HG03039 (cell line): ENCODE data around the gene CLDN11.

Source experiments
- ATAC-seq: cut with Tn5 transposase; IDR thresholded peaks from one replicate; pipeline ENCODE4 v1.9.1; 2021; ENCODE audit warnings: mild to moderate bottlenecking, moderate library complexity; ENCODE audit not compliant: unreplicated experiment

Gene CLDN11

DNA sequence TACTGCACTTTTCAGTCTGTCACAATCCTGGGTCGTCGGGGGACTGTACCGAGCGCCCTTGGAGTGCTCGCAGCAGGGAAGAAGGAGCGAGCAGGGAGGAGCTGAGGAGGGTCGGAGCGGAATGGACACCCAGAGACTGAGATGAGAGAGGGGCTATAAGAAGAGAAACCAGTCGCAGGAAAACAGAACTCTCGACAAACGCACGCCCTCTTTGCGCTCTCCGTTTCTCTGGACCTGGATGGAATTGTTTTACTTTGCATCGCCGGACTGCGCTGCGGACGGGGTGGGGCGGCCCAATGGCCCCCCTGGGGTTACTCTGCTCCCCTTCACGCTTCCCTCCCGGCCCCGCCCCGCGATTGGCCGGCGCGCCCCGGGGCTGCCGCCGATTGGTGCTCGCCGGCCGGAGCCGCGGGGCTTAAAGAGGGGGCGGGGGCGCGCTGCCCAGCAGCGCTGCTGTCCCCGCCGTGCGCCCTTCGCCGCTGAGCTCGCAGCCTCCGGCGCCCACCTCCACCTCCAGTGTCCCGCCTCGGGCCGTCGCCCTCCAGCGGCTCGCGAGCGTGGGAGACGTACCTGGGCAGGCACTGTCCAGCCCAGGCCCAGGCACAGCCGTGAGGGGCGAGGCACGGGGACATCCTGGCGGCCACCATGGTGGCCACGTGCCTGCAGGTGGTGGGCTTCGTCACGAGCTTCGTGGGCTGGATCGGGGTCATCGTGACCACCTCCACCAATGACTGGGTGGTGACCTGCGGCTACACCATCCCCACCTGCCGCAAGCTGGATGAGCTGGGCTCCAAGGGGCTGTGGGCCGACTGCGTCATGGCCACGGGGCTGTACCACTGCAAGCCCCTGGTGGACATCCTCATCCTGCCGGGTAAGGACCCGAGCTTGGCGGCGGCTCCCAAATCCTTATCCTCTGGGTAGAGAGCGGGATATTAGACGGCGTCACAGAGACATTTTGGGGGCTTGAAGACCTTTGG is at the start of gene CLDN11:
CLDN11 (plus strand) TSS at position 447 of the 977 bp plus-strand sequence; CDS start at position 646, 199 bp downstream.
- no peak for ATAC-seq

DNA sequence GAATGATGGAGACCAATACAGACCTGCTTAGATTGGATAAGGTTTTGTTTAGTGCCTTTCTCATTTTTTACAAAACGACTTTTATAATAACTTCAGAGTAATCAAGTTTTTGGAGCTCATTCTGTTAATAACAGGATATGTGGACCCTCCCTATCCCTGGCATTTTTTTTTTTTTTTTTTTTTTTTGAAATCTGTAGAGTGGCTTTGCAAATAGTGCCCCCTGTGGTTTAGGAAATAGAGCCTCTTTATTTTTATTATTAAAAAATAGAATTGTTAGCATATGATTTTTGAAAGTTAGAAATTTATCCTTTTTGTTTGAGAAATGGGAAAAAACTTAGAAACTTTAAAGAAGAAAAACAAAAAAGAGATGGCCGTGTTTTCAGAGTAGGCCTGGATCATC is 49.7 kb upstream of the CLDN11 start:
- ATAC-seq = no peak

DNA sequence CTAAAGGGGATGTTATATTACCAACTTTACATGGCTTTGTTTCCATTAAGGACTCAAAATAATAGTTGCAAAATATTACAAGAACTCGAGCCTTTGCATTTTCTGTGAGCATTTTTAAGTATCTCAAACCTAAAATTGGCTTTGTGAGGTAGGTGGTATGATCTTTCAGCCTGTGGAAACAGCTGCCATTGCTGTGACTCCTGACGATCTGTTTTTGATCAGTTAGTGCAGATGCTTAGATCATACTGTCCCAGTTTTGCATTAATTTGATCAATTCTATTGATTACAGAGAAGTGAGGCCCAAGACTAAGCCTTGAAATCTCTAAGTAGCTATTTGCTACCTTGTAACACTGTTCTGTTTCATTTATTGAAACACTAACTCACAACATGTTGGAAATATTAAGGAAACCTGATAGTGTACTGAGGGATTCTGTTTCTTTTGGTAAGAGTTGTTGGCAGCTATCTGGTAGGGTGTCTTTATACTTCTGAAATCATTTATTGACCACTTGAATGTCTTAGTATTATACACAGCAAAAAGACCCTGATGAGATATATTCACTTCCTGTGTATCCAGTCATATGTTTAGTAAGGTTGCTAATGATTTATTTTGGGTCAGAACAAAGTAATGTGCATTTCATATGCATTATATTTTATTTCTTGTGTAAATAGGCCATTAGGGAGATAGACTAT is 46.3 kb upstream of the CLDN11 start:
- ATAC-seq = no peak

DNA sequence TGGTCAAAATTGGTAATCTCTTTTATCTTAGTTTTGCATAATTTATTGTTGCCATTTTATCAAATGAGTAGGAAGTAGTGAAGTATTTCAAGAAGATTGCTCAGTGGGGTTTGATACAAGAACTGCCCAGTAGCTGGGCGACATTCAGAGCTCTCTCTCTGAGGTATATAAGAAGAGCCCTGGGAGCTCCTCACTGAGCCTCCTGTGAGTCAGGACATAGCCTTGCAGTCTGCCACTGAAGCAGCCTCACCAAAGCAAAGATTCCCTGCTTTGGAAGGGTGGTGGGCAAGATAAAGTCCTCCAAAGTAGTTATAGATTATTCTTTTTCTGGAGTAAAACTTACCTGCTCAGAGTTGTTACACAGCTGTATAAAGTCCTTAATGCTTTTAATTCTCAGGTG is 35.1 kb upstream of the CLDN11 start:
- no peak for ATAC-seq

DNA sequence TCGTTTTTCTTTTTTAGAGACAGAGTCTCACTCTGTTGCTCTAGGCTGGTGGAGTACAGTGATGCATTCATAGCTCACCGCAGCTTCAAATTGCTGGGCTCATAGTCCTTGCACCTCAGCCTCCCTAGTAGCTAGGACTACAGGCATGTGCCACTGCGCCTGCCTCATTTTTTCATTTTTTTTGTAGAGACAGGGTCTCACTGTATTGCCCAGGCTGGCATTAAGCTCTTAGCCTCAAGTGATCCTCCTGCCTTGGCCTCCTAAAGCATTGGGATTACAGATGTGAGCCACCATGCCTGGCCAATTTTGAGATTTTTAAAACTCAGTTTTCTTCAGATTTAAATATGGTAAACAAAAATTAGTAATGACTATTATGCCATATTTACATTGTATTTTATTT is 32.2 kb upstream of the CLDN11 start:
- no peak for ATAC-seq

DNA sequence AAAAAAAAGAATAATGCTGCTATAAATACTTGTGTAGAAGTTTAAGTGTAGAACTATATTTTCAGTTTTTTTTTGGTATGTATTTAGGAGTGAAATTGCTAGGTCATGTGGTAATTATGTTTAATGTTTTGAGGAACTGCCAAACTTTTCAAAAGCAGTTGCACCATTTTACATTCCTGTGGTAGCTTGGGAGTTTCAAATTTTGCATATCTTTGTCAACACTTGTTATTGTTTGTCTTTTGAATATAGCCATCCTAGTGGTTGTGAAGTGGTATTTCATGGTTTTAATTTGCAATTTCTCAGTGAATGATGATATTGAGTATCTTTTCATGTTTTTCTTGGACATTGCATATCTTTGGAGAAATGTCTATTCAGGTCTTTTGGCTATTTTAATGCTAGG is 30.7 kb upstream of the CLDN11 start:
- ATAC-seq = no peak

DNA sequence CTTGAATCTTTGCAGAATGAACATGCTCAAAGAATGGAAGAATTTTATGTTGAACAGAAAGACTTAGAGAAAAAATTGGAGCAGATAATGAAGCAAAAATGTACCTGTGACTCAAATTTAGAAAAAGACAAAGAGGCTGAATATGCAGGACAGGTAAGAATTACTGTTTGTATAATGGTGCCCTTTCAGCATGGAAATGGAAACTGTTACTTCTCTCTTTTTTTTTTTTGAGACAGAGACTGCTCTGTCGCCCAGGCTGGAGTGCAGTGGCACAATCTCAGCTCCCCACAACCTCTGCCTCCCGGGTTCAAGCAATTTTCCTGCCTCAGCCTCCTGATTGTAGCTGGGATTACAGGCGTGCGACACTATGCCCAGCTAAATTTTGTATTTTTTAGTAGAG is 27.6 kb upstream of the CLDN11 start:
- ATAC-seq = no peak

DNA sequence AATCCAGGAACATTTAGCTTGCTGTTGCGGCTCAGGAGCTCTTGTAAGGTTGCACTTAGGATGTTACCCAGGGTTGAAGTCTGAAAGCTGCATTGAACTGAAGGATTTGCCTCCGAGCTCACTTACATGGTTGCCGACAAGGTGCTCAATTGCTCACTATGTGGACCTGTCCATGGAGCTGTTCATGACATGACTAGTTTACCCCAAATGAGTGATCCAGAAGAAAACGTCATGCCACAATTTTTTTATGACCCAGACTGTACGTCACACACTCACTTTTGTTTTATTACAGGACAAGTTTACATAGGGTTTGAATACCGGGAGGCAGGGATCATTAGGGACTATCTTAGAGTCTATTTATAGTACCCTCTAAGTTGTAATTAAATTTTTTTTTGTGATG is 21.0 kb upstream of the CLDN11 start:
- no peak for ATAC-seq

DNA sequence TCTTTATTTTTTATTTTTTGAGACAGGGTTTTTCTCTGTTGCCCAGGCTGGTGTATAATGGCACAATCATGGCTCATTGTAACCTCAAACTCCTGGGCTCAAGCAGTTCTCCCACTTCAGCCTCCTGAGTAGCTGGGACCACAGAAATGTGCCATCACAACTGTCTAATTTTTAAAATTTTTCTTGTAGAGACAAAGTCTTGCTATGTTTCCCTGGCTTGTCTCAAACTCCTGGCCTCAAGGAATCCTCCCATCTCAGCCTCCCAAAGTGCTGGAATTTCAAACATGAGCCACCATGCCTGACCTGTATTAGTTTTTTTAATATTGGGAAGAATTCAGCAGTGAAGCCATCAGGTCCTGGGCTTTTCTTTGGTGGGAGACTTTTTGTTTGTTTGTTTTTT is 13.6 kb upstream of the CLDN11 start:
- ATAC-seq = no peak

DNA sequence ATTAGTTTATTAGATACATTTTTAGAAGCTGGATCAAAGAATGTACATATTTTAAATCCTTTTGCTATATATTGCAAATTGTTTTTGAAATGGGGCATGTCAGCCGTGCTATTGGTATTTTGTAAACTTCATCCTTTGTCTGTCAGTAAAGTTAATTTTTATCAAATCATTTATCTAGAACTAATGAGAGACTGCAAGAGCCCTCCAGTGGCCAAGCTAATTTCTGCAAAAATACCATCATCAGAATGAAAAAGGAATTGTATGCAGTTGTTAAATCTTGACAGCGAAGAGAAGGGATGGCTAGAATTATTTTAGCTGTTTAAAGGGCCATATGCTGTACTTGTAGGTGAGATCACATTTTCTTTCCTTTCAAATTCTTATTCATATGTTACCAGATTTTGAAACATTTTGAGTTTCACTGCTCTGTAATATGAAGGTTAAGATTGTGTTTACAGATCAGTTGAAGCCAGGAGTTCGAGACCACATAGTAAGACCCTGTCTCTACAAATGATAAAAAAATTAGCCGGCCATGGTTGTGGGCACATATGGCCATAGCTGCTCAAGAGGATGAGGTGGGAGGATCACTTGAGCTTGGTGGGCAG is 8.1 kb upstream of the CLDN11 start:
- ATAC-seq = no peak

DNA sequence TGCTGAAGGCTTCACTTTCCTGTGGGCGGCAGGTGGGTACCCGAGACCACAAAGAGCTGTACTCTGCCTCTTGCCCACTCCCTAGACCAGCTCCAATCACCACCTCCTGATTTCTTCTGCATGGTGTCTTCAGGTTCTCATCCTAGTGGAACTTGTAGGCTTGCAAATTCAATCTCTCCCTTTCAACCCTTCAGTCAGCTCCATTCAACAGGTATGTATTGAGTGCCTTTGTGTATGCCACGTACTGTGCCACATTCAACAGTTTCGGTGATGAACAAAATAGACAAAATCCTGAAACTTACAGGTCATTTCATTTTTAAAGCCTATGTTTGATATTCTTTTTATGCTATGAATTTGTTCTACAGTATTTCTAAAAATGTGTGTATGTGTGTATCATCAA is 5.4 kb upstream of the CLDN11 start:
- no peak for ATAC-seq

DNA sequence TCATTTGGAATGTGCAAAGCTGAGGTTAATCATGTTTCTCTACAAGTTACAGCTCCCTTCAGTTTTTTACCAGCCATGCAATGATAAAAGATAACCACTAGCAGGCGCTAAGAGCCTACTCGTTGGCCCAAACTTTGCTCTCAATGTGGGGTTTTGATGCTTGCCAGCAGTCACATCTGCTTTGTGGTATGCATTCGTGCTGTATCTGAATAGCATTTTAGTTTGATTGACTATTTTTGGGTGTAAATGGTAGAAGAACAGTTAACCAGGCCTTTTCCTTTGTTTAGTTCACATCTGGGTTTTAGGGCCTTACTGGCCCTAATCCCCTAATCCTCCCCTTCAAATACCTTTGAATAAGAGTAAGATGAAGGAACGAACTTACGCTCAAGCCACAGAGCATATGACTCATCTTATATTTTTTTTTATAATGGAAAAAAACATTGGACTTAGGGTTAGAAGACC is 4.4 kb upstream of the CLDN11 start:
- ATAC-seq = no peak

DNA sequence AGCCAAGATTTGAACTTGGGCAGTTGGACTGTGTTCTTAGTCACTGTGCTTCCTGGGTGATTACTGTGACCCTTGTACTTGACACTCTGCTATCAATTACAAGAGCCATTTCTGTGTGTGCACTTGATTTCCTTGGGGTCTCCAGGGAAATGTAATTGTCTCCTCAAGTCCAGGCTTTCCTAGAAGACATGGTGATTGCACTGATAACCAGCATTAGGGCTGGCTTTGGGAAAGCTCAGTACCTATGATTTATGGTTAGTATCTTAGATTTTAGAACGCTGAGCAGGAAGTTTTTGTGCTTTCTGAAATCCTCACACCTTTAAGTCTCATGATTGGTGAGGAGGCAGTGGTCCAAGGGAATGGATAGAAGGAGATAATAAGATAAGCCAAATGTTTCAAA is 1.6 kb upstream of the CLDN11 start:
- no peak for ATAC-seq

DNA sequence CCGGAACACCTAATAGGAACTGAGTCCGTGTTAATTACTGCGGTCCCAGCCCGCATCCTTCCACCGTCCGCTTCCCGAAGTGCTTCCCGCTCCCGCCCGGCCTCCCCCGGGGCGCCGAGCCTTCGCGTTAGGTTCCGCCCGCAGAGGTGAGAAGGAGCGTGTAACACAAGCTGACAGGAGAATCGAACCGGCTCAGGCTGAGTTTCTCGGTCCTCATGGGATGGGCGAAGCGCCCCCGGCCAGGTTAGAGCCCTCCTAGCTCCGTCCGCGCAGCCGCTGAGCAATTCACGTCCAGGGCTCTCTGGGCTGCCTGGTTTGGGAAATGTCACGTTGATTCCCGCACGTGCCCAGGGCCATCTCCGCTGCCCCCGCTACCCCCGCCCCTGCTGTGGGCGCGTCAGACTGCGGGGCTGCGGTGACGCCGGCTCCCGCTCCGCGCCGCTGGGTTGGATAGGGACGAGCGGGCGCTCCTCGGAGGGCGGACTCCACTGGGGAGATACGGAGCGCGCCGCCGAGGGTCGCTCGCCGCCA is 954 bp downstream of the CLDN11 start:
- ATAC-seq = no peak

DNA sequence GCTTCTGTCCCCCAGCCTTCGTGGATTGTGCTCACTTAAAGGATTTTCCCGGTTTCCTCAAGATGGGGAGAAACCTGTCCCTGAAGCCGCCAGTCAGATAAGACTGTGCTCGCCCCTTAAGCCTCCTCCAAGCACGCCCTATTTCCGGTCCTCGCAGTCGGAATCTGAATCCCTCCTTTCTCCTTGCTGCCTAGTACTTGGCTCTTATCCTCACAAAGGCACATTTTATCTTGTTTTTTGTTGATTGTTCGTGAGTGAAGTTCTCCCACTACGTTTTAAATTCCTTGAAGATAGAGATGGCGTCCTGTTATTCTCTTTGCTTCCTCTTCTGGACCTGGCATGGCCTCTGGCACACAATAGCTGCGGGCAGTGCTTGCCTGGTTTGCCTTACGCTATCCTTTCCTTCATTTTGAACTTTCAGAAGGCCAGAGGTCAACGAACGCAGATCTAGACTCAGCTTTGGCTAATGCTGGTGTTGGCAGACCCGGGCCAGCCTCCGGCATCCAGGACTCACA is 1.7 kb downstream of the CLDN11 start:
- no peak for ATAC-seq

DNA sequence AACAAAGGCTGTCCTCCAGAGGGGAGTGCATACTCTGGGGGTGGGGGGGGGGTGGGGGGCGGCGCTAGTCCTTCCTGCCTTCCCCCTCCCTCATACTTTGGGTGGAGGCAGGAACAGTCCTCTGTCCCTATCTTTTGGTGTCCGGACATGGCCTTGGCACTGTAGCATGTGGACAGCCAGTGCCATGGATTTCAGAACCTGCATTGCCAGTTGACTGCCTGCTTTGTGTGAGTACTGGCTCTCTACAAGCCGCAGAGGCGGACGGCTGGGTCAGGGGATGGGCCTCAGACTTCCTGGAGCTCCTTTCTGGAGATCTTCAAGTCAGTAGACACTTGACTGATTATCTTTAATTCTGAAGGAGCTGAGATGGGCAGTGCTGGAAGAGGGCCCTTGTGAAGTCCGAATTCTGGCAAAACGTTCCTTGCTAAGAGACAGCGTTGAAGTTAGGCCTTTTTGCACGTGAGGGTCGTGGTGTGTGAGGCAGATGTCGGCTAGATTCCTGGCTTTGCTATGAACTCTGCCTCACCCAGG is 2.5 kb downstream of the CLDN11 start:
- no peak for ATAC-seq

DNA sequence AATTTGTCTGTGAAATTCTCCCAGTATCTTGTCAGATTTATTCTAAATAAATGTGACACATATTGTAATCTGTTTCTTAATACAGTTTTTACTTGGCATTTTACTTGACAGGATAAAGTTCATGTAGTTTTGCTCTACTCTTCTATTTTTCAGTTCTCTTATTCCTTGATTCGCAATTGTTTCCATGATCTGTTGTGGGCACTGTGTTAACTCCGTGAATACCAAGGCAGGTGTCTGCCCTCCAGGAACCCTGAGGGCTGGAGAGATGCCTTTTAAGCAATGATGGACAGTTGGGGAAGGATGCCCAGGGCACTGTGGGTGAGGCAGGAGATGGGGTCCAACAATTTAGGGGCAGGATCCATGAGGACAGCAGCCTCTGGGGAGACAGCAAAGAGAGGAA is 3.1 kb downstream of the CLDN11 start:
- ATAC-seq = no peak

DNA sequence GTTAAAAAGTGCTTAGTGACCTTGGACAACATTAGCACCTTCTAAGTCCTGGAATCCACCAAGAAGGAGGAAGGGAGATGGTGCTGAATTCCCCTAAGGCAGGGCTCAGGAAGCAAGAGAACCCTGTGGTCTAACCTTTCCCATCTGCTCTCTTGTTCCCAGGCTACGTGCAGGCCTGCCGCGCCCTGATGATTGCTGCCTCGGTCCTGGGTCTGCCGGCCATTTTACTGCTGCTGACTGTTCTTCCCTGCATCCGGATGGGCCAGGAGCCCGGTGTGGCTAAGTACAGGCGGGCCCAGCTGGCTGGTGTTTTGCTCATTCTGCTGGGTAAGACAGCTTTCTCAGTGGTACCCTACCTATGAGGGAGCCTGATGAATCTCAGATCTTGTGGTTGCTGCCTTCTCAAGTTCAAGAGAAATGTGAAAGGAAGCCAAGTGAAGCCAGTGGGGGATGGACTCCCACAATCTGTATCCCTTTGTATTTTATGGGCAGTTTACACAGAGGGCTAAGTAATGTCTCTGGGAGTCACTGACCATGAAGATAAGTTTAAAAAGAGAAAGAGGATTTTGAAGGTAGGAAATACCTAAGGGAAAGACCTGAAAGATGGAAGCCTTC is 4.4 kb downstream of the CLDN11 start:
- ATAC-seq = no peak

DNA sequence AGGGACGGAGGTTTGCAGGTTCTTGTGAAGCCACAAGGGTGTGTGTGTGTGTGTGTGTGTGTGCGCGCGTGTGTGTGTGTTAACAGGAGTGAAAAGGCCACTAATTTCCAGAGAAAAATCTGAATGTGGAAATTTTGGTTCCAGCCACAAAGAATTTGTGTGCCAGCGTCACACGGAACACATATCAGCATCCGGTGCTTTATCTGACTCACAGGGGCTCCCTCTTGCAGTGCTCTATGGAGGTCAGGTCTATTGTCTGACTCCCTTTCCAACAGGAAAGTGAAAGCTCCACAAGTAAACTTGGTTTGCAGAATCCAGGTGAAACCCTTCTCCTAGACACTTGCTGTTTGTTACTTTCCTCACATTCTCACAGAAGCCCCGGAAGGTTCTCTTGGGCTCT is 6.2 kb downstream of the CLDN11 start:
- no peak for ATAC-seq

DNA sequence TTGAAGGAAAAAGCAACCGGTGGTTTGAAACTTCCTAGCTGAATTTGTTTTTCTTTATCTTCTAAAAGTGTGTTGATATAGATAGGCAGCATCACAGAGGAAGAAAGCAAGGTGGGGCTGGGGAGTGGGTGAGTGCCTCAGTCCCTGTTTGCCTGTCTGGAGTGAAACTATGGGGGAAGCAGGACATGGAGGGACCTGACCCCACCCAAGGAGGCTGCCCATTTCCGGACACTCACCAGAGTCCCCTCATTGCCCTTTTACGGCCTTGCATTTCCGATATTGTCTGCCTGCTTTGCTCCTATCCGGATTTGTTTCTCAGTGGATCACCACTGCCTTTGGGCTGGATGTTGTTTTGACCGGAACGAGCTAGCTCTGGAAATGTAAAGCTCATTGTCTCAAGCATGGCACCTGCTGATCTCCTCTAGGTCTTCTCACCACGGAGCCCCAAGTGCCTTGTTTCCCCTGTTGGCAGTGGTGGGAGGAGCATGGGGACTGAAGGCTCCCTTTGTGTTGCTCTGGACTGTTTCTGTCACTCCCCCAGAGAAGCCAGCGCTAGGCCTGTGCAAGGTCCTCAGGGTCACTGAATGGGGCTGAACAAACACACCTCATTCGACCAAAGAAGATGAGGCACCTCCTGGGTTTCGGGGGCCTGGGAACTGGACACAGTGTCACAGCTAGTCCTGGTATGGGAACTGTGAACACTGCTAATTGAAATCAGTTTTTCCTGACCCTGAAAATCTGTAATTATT is 7.0 kb downstream of the CLDN11 start:
- ATAC-seq = no peak
